Measurements from ENCODE around the gene CCDC9B. TPM values are rescaled to one million over a fixed set of nuclear protein-coding genes. Genes with fewer than 3 reads are reported as not detected.

Gene CCDC9B
- total RNA-seq, 1 experiment from 2014 or later, result 1.2 TPM

GRCh38 chr15:40344217-40344616 is 3.5 kb upstream of the CCDC9B start:
- Histone ChIP-seq H4K20me1 (ENCODE audit: insufficient read depth, low read depth, low read length) (no peaks in the 10 kb centered on the region), H3K79me2 (ENCODE audit: low read length) (no peaks in the 10 kb centered on the region), H3K4me1 (ENCODE audit: low read length) (0 out of 2 replicates have a peak, but pooled peaks cover 2% of the 10 kb centered on the region), H3K4me2 (ENCODE audit: low read depth, low read length, poor library complexity, severe bottlenecking) (no peak overlapping the region), H2AFZ (ENCODE audit: low read length) (no peak overlapping the region), H3K9ac (ENCODE audit: low read length) (no peak overlapping the region), H3K4me3 (ENCODE audit: low read length) (no peak overlapping the region), H3K27ac (ENCODE audit: low read length) (no peak overlapping the region), H3K36me3 (ENCODE audit: insufficient read depth, low read length) (no peaks in the 10 kb centered on the region), H3K9me3 (ENCODE audit: low read length) (no peaks in the 10 kb centered on the region), H3K27me3 (ENCODE audit: low read length) (no peaks in the 10 kb centered on the region), H3K9me2 (replicated peaks; ENCODE audit: insufficient read depth, low read length) (no peaks in the 10 kb centered on the region)
- DNase-seq, result no peak

- no peaks in the 10 kb centered on the region for H4K20me1 ChIP-seq (ENCODE audit: insufficient read depth, low read depth, low read length)
- H3K9ac ChIP-seq (ENCODE audit: low read length), result no peak overlapping the region
- no peaks in the 10 kb centered on the region for H3K9me2 ChIP-seq (replicated peaks; ENCODE audit: insufficient read depth, low read length)
- no peaks in the 10 kb centered on the region for H3K79me2 ChIP-seq (ENCODE audit: low read length)
- no peaks in the 10 kb centered on the region for H3K9me3 ChIP-seq (ENCODE audit: low read length)
- no peak overlapping the region for H2AFZ ChIP-seq (ENCODE audit: low read length)
- H3K27me3 ChIP-seq (ENCODE audit: low read length), result no peaks in the 10 kb centered on the region
- 0 out of 2 replicates have a peak, but pooled peaks cover 2% of the 10 kb centered on the region for H3K4me1 ChIP-seq (ENCODE audit: low read length)
- H3K27ac ChIP-seq (ENCODE audit: low read length), result no peak overlapping the region
- no peak for DNase-seq
- no peak overlapping the region for H3K4me2 ChIP-seq (ENCODE audit: low read depth, low read length, poor library complexity, severe bottlenecking)
- no peak overlapping the region for H3K4me3 ChIP-seq (ENCODE audit: low read length)
- H3K36me3 ChIP-seq (ENCODE audit: insufficient read depth, low read length), result no peaks in the 10 kb centered on the region
These were observed 2.8 kb upstream of the CCDC9B start for GRCh38 chr15:40343512-40343911.

- Histone ChIP-seq H3K4me2 (ENCODE audit: low read depth, low read length, poor library complexity, severe bottlenecking) (no peak overlapping the region), H3K9me3 (ENCODE audit: low read length) (no peaks in the 10 kb centered on the region), H3K4me3 (ENCODE audit: low read length) (no peak overlapping the region), H3K36me3 (ENCODE audit: insufficient read depth, low read length) (no peaks in the 10 kb centered on the region), H4K20me1 (ENCODE audit: insufficient read depth, low read depth, low read length) (no peaks in the 10 kb centered on the region), H3K27ac (ENCODE audit: low read length) (no peak overlapping the region), H3K79me2 (ENCODE audit: low read length) (no peaks in the 10 kb centered on the region), H2AFZ (ENCODE audit: low read length) (no peak overlapping the region), H3K9me2 (replicated peaks; ENCODE audit: insufficient read depth, low read length) (no peaks in the 10 kb centered on the region), H3K4me1 (ENCODE audit: low read length) (peaks cover 5% of the 10 kb centered on the region; the same call in 1 of the 2 replicates), H3K9ac (ENCODE audit: low read length) (no peak overlapping the region), H3K27me3 (ENCODE audit: low read length) (no peaks in the 10 kb centered on the region)
- DNase-seq, result no peak
These were observed 1.9 kb upstream of the CCDC9B start for GRCh38 chr15:40342416-40343320.

GRCh38 chr15:40340038-40340739 is 550 bp downstream of the CCDC9B start:
- no peak for DNase-seq
- H3K4me1 ChIP-seq (ENCODE audit: low read length), result peaks cover 20% of the 10 kb centered on the region
- no peaks in the 10 kb centered on the region for H3K79me2 ChIP-seq (ENCODE audit: low read length)
- no peaks in the 10 kb centered on the region for H3K9me2 ChIP-seq (replicated peaks; ENCODE audit: insufficient read depth, low read length)
- H3K4me3 ChIP-seq (ENCODE audit: low read length), result no peak overlapping the region
- H3K27me3 ChIP-seq (ENCODE audit: low read length), result no peaks in the 10 kb centered on the region
- H3K9me3 ChIP-seq (ENCODE audit: low read length), result no peaks in the 10 kb centered on the region
- H3K36me3 ChIP-seq (ENCODE audit: insufficient read depth, low read length), result no peaks in the 10 kb centered on the region
- H2AFZ ChIP-seq (ENCODE audit: low read length), result no peak overlapping the region
- H4K20me1 ChIP-seq (ENCODE audit: insufficient read depth, low read depth, low read length), result no peaks in the 10 kb centered on the region
- no peak overlapping the region for H3K27ac ChIP-seq (ENCODE audit: low read length)
- H3K4me2 ChIP-seq (ENCODE audit: low read depth, low read length, poor library complexity, severe bottlenecking), result no peak overlapping the region
- no peak overlapping the region for H3K9ac ChIP-seq (ENCODE audit: low read length)

GRCh38 chr15:40339621-40339945 is 1.2 kb downstream of the CCDC9B start:
- H3K4me2 ChIP-seq (ENCODE audit: low read depth, low read length, poor library complexity, severe bottlenecking), result no peak overlapping the region
- no peak overlapping the region for H2AFZ ChIP-seq (ENCODE audit: low read length)
- no peak overlapping the region for H3K4me3 ChIP-seq (ENCODE audit: low read length)
- no peaks in the 10 kb centered on the region for H3K27me3 ChIP-seq (ENCODE audit: low read length)
- DNase-seq, result no peak
- no peak overlapping the region for H3K27ac ChIP-seq (ENCODE audit: low read length)
- no peaks in the 10 kb centered on the region for H3K36me3 ChIP-seq (ENCODE audit: insufficient read depth, low read length)
- H3K9ac ChIP-seq (ENCODE audit: low read length), result no peak overlapping the region
- no peaks in the 10 kb centered on the region for H3K9me3 ChIP-seq (ENCODE audit: low read length)
- H3K79me2 ChIP-seq (ENCODE audit: low read length), result no peaks in the 10 kb centered on the region
- no peaks in the 10 kb centered on the region for H3K9me2 ChIP-seq (replicated peaks; ENCODE audit: insufficient read depth, low read length)
- H3K4me1 ChIP-seq (ENCODE audit: low read length), result peaks cover 20% of the 10 kb centered on the region
- H4K20me1 ChIP-seq (ENCODE audit: insufficient read depth, low read depth, low read length), result no peaks in the 10 kb centered on the region

- Histone ChIP-seq H3K4me2 (ENCODE audit: low read depth, low read length, poor library complexity, severe bottlenecking) (no peak overlapping the region), H3K79me2 (ENCODE audit: low read length) (no peaks in the 10 kb centered on the region), H3K9me3 (ENCODE audit: low read length) (no peaks in the 10 kb centered on the region), H3K27ac (ENCODE audit: low read length) (no peak overlapping the region), H3K9ac (ENCODE audit: low read length) (no peak overlapping the region), H3K9me2 (replicated peaks; ENCODE audit: insufficient read depth, low read length) (no peaks in the 10 kb centered on the region), H2AFZ (ENCODE audit: low read length) (no peak overlapping the region), H3K27me3 (ENCODE audit: low read length) (no peaks in the 10 kb centered on the region), H3K36me3 (ENCODE audit: insufficient read depth, low read length) (no peaks in the 10 kb centered on the region), H4K20me1 (ENCODE audit: insufficient read depth, low read depth, low read length) (no peaks in the 10 kb centered on the region), H3K4me1 (ENCODE audit: low read length) (peaks cover 22% of the 10 kb centered on the region), H3K4me3 (ENCODE audit: low read length) (no peak overlapping the region)
- DNase-seq, result no peak
These were observed 1.7 kb downstream of the CCDC9B start for GRCh38 chr15:40338921-40339620.

- H3K4me1 ChIP-seq (ENCODE audit: low read length), result peaks cover 27% of the 10 kb centered on the region
- peak overlapping the region; percentile 18 for H3K4me2 ChIP-seq (ENCODE audit: low read depth, low read length, poor library complexity, severe bottlenecking)
- peak; percentile 92 for DNase-seq
- no peaks in the 10 kb centered on the region for H3K9me3 ChIP-seq (ENCODE audit: low read length)
- no peaks in the 10 kb centered on the region for H3K9me2 ChIP-seq (replicated peaks; ENCODE audit: insufficient read depth, low read length)
- H3K4me3 ChIP-seq (ENCODE audit: low read length), result no peak overlapping the region
- H4K20me1 ChIP-seq (ENCODE audit: insufficient read depth, low read depth, low read length), result no peaks in the 10 kb centered on the region
- H3K36me3 ChIP-seq (ENCODE audit: insufficient read depth, low read length), result no peaks in the 10 kb centered on the region
- no peak overlapping the region for H3K27ac ChIP-seq (ENCODE audit: low read length)
- H3K9ac ChIP-seq (ENCODE audit: low read length), result no peak overlapping the region
- no peaks in the 10 kb centered on the region for H3K27me3 ChIP-seq (ENCODE audit: low read length)
- no peak overlapping the region for H2AFZ ChIP-seq (ENCODE audit: low read length)
- no peaks in the 10 kb centered on the region for H3K79me2 ChIP-seq (ENCODE audit: low read length)
These were observed 2.6 kb downstream of the CCDC9B start for GRCh38 chr15:40338041-40338657.

- peak overlapping the region; percentile 18 for H3K4me2 ChIP-seq (ENCODE audit: low read depth, low read length, poor library complexity, severe bottlenecking)
- peaks cover 27% of the 10 kb centered on the region for H3K4me1 ChIP-seq (ENCODE audit: low read length)
- no peak overlapping the region for H3K27ac ChIP-seq (ENCODE audit: low read length)
- H3K9me3 ChIP-seq (ENCODE audit: low read length), result no peaks in the 10 kb centered on the region
- no peak overlapping the region for H3K9ac ChIP-seq (ENCODE audit: low read length)
- no peak overlapping the region for H3K4me3 ChIP-seq (ENCODE audit: low read length)
- H2AFZ ChIP-seq (ENCODE audit: low read length), result no peak overlapping the region
- no peak for DNase-seq
- no peaks in the 10 kb centered on the region for H3K9me2 ChIP-seq (replicated peaks; ENCODE audit: insufficient read depth, low read length)
- H3K79me2 ChIP-seq (ENCODE audit: low read length), result no peaks in the 10 kb centered on the region
- H4K20me1 ChIP-seq (ENCODE audit: insufficient read depth, low read depth, low read length), result no peaks in the 10 kb centered on the region
- H3K36me3 ChIP-seq (ENCODE audit: insufficient read depth, low read length), result no peaks in the 10 kb centered on the region
- no peaks in the 10 kb centered on the region for H3K27me3 ChIP-seq (ENCODE audit: low read length)
These were observed 3.1 kb downstream of the CCDC9B start for GRCh38 chr15:40337597-40337996.

Measured in Karpas-422 (cell line).